ENCODE data around the gene PFKL.
"Not testable (repeated sequence)": the region's sequence is repeated elsewhere in the genome, so short reads cannot be mapped to it uniquely, and the experiment has no call there.

PFKL gene

GRCh38 chr21:44282370-44282769, 17.5 kb upstream of the PFKL start:
- no peak overlapping the region for H3K4me3 ChIP-seq (ENCODE audit: low read depth, low read length)
- TF ChIP-seq CTCF (IDR thresholded peaks at IDR 0.05; ENCODE audit: low read depth, low read length) = no peak
- TF ChIP-seq POLR2A (IDR thresholded peaks at IDR 0.05; ENCODE audit: extremely low read depth, insufficient read length) = no peak
- no peak for TF ChIP-seq MYC (IDR thresholded peaks at IDR 0.05; ENCODE audit: low read depth, low read length)
- no peak for DNase-seq (ENCODE audit: low read depth)

- DNase-seq (ENCODE audit: low read depth); H3K4me3 ChIP-seq (ENCODE audit: low read depth, low read length): not testable (repeated sequence)
Measured at GRCh38 chr21:44283211-44283785, 16.6 kb upstream of the PFKL start.

- no peak for DNase-seq (ENCODE audit: low read depth)
- no peak overlapping the region for H3K4me3 ChIP-seq (ENCODE audit: low read depth, low read length)
- no peak for TF ChIP-seq POLR2A (IDR thresholded peaks at IDR 0.05; ENCODE audit: extremely low read depth, insufficient read length)
- no peak for TF ChIP-seq MYC (IDR thresholded peaks at IDR 0.05; ENCODE audit: low read depth, low read length)
- TF ChIP-seq MAX (IDR thresholded peaks at IDR 0.05; ENCODE audit: low read depth, low read length) = no peak
- TF ChIP-seq CTCF (IDR thresholded peaks at IDR 0.05; ENCODE audit: low read depth, low read length) = no peak
Measured at GRCh38 chr21:44283948-44284347, 15.9 kb upstream of the PFKL start.

GRCh38 chr21:44285138-44285992, 14.5 kb upstream of the PFKL start, which contains the start of gene AIRE:
AIRE (plus strand) TSS chr21:44285876; CDS start chr21:44286007, 131 bp downstream.
- TF ChIP-seq POLR2A (IDR thresholded peaks at IDR 0.05; ENCODE audit: extremely low read depth, insufficient read length) = no peak
- H3K4me3 ChIP-seq (ENCODE audit: low read depth, low read length) = no peak within 1 kb of the TSS
- DNase-seq (ENCODE audit: low read depth) = no peak

GRCh38 chr21:44286086-44286715, 13.7 kb upstream of the PFKL start:
- H3K4me3 ChIP-seq (ENCODE audit: low read depth, low read length) = no peak overlapping the region
- no peak for DNase-seq (ENCODE audit: low read depth)
- no peak for TF ChIP-seq MAX (IDR thresholded peaks at IDR 0.05; ENCODE audit: low read depth, low read length)
- no peak for TF ChIP-seq POLR2A (IDR thresholded peaks at IDR 0.05; ENCODE audit: extremely low read depth, insufficient read length)
- no peak for TF ChIP-seq MYC (IDR thresholded peaks at IDR 0.05; ENCODE audit: low read depth, low read length)
- TF ChIP-seq CTCF (IDR thresholded peaks at IDR 0.05; ENCODE audit: low read depth, low read length) = no peak

- no peak for DNase-seq (ENCODE audit: low read depth)
- TF ChIP-seq POLR2A (IDR thresholded peaks at IDR 0.05; ENCODE audit: extremely low read depth, insufficient read length) (no peak), MYC (IDR thresholded peaks at IDR 0.05; ENCODE audit: low read depth, low read length) (no peak), MAX (IDR thresholded peaks at IDR 0.05; ENCODE audit: low read depth, low read length) (no peak), CTCF (IDR thresholded peaks at IDR 0.05; ENCODE audit: low read depth, low read length) (no peak)
- no peak overlapping the region for H3K4me3 ChIP-seq (ENCODE audit: low read depth, low read length)
Measured at GRCh38 chr21:44286716-44287632, 12.9 kb upstream of the PFKL start.

All from NB4 (cell line).